ENCODE results near the gene PLEKHG4. TPM values are rescaled to one million over a fixed set of nuclear protein-coding genes. Genes with fewer than 3 reads are reported as not detected.

Gene PLEKHG4
- total RNA-seq, 1 experiment from 2014 or later: 5.5 TPM

- CTCF ChIA-PET: interaction anchor here (0.7 to 2.3 kb wide), 5 partner anchors 10 to 324 kb away, joined by 4 to 18 read pairs (median 7); partner anchors contain the start of gene FHOD1
- H3K9me3 Mint-ChIP-seq (ENCODE audit: low read depth, unreplicated experiment): no peaks in the 10 kb centered on the region
Observed at GRCh38 chr16:67277999-67278772, 1.1 kb upstream of the PLEKHG4 start.

DNA sequence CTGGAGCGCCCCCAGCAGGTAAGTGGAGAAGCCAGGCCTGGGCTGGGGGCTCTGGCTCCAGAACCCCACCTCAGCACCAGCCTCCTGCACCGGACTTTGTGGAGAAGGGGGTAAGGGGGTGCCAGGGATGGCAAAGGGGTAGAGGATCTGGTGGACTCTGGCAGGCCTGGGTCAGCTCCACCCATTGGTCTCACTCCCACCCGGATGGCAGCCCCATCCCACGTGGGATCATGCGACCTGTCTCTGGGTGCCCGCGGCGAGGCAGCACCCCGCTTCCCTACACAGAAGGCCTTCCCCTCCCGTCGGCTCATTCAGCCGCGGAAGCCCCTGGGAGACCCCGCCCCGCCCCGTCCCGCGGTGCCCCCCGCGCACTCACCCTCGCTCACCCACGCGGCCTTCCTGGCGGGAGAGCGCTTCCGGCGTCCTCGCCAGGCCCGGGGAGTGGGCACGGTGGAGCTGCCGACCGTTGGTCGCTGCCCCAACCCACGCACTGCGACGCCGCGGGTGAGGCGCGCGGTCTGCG lies 498 bp upstream of the PLEKHG4 start:
- intact Hi-C loops (cut with micrococcal nuclease; ENCODE audit: unreplicated experiment): no loop called here
- CTCF ChIA-PET: interaction anchor here (1.2 to 2.3 kb wide), 4 partner anchors 11 to 325 kb away, joined by 4 to 18 read pairs (median 10); partner anchors contain the start of gene FHOD1
- peak; percentile 34 for DNase-seq
- no TSS peak for BruUV-seq (replicated peaks)
- H3K4me1 Mint-ChIP-seq (ENCODE audit: low read depth, unreplicated experiment): peaks cover 25% of the 10 kb centered on the region
- TF ChIP-seq CTCF (IDR thresholded peaks at IDR 0.05; ENCODE audit: unreplicated experiment): no peak
- peak overlapping the region; percentile 70 for H3K4me3 Mint-ChIP-seq (ENCODE audit: low read depth, unreplicated experiment)
- peaks cover 5% of the 10 kb centered on the region for H3K27me3 Mint-ChIP-seq (ENCODE audit: unreplicated experiment)
- no peaks in the 10 kb centered on the region for H3K9me3 Mint-ChIP-seq (ENCODE audit: low read depth, unreplicated experiment)
- H3K36me3 Mint-ChIP-seq (ENCODE audit: insufficient read depth, unreplicated experiment): peaks cover 34% of the 10 kb centered on the region
- peak overlapping the region; percentile 51 for H3K27ac Mint-ChIP-seq (ENCODE audit: unreplicated experiment)

More at GRCh38 chr16:67277999-67278772, 1.1 kb upstream of the PLEKHG4 start:
- no peaks in the 10 kb centered on the region for H3K27me3 Mint-ChIP-seq (ENCODE audit: unreplicated experiment)
- peak overlapping the region; percentile 51 for H3K27ac Mint-ChIP-seq (ENCODE audit: unreplicated experiment)
- peaks cover 19% of the 10 kb centered on the region for H3K4me1 Mint-ChIP-seq (ENCODE audit: low read depth, unreplicated experiment)
- DNase-seq: peak; percentile 33
- intact Hi-C loops (cut with micrococcal nuclease; ENCODE audit: unreplicated experiment): no loop called here
- no TSS peak for BruUV-seq (replicated peaks)
- peaks cover 34% of the 10 kb centered on the region for H3K36me3 Mint-ChIP-seq (ENCODE audit: insufficient read depth, unreplicated experiment)
- peak overlapping the region; percentile 70 for H3K4me3 Mint-ChIP-seq (ENCODE audit: low read depth, unreplicated experiment)
- TF ChIP-seq CTCF (IDR thresholded peaks at IDR 0.05; ENCODE audit: unreplicated experiment): no peak

- no peak for DNase-seq
- CTCF ChIA-PET: interaction anchor here (0.6 to 1.4 kb wide), 4 partner anchors 108 to 245 kb away, joined by 3 to 12 read pairs (median 6); partner anchors contain the start of gene TPPP3
- intact Hi-C loops (cut with micrococcal nuclease; ENCODE audit: unreplicated experiment): no loop called here
- peaks cover 28% of the 10 kb centered on the region for H3K4me1 Mint-ChIP-seq (ENCODE audit: low read depth, unreplicated experiment)
- TF ChIP-seq CTCF (IDR thresholded peaks at IDR 0.05; ENCODE audit: unreplicated experiment): no peak
- H3K27ac Mint-ChIP-seq (ENCODE audit: unreplicated experiment): no peak overlapping the region
- H3K9me3 Mint-ChIP-seq (ENCODE audit: low read depth, unreplicated experiment): no peaks in the 10 kb centered on the region
- H3K27me3 Mint-ChIP-seq (ENCODE audit: unreplicated experiment): peaks cover 10% of the 10 kb centered on the region
- BruUV-seq (replicated peaks): no TSS peak
- H3K4me3 Mint-ChIP-seq (ENCODE audit: low read depth, unreplicated experiment): peak overlapping the region; percentile 70
- H3K36me3 Mint-ChIP-seq (ENCODE audit: insufficient read depth, unreplicated experiment): peaks cover 31% of the 10 kb centered on the region
Observed at GRCh38 chr16:67280090-67281015, 1.0 kb downstream of the PLEKHG4 start.

Measured in Calu3 (cell line).